SH-SY5Y (cell line): ENCODE measurements around the gene MT1E.
A peak's percentile ranks its signal among the peaks of the same experiment; 100 is the strongest.

Experiments used
- GATA2 ChIP-seq: IDR thresholded peaks from 2 replicates; pipeline ENCODE4 v1.6.1; 2011; ENCODE audit warnings: mild to moderate bottlenecking, low read depth, low read length
- GATA3 ChIP-seq: IDR thresholded peaks from 2 replicates; pipeline ENCODE4 v1.6.1; 2011; ENCODE audit warnings: low read depth, mild to moderate bottlenecking, low read length, moderate library complexity

Gene MT1E

DNA sequence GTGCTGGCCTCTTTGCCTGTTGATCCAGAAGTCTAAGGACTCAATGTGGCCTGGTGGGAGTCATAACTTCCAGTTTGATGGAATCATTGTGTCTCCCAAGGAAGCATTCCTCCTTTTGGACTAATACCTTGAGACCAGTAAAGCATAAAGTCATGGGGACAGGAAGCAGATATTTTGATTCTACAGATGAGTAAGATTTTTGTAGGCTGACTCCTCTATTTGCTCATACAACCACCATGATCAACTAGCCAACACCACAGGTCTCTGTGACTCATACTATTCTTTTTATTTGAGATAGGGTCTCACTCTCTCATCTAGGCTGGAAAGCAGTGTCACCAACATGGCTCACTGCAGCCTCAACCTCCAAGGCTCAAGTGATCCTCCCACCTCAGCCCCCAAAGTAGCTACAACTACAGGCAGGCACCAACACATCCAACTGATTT is 11.0 kb upstream of the MT1E start:
- TF ChIP-seq GATA3 (no peak), GATA2 (no peak)

DNA sequence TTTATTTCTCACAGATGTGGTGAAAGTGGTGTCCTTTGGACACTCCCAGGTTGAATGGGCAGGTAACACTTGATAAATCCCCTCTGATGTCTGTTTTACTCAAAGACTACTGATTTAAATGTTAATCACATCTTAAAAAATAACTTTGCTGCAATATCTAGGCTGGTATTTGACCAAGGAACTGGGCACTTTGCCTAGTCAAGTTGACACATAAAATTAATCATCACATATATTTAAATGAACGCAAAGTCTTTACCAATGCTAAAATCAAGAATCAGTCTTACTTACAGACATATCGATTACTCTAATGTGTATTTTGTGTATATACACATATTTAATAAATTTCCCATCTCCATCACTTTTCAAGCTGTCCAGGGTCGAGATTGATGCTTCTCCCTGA is 10.2 kb upstream of the MT1E start:
- TF ChIP-seq GATA2 = no peak
- no peak for TF ChIP-seq GATA3

DNA sequence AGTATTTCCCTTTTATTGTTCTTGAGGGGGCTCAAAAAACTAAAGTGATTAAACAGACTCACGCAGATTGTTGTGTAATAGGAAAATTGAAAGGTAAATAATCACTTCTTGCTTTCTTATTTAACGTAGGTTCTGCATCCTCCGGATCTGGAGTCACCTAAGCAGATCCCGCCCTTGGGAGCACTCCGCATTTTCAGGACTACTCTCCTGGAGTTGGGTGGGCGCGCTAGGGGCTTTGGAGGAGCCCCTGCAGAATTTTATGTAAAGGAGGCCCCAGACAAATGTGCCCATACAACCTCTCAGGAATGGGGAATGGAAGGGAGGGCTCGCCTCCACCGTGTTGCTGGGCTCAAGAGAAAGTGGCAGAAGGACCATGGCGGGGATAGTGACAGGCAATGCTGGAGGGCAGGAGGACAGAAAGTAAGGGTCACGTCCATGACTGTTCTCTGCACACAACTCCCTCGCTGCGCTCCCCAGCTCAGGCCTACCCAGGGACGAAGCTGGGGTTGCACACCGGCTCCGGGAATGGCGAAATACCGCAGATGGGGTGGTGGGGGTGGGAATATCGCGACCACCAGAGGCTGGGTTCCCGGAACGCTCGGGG is 8.9 kb upstream of the MT1E start:
- no peak for TF ChIP-seq GATA2
- TF ChIP-seq GATA3 = no peak

- TF ChIP-seq GATA3 = no peak
- TF ChIP-seq GATA2 = no peak
These were observed 8.1 kb upstream of the MT1E start for GRCh38 chr16:56617212-56618085.

GRCh38 chr16:56618138-56618537 is 7.4 kb upstream of the MT1E start:
- TF ChIP-seq GATA2 (no peak), GATA3 (no peak)

- TF ChIP-seq GATA2 = no peak
- no peak for TF ChIP-seq GATA3
These were observed 5.2 kb upstream of the MT1E start for GRCh38 chr16:56620339-56620897.

- TF ChIP-seq GATA3 (no peak), GATA2 (no peak)
These were observed 1.9 kb upstream of the MT1E start for GRCh38 chr16:56623637-56624036.

DNA sequence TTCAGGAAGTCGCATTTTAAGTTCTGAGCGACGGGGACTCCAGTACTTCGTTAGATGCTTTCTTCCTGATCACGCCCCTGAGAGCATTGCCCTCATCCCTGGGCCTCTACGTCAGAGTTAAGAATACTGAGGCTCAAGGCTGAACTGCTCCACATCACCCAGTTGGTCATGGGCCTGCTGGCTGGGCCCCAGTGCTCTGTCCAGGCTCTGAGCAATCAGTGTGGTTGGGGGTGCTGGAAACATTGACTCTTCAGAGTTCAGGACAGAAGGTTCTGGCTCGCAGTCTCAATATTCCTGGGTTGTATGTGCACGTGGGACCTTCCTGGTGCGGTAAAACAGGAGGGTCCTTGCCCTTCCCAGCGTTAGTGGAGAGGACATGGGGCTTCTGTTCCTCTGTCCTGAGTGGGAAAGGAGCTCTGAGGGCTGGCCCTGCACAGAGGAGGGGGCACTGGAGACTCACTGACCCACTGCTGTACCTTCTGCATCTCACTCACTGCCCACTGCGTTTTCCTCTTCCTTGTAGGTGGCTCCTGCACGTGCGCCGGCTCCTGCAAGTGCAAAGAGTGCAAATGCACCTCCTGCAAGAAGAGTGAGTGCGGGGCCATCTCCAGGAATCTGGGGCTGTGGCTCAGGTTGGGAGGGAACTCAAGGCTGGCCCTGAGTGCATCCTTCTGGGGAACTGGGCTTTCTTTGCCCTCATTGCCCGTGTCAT is 518 bp downstream of the MT1E start:
- TF ChIP-seq GATA3 (no peak), GATA2 (no peak)

DNA sequence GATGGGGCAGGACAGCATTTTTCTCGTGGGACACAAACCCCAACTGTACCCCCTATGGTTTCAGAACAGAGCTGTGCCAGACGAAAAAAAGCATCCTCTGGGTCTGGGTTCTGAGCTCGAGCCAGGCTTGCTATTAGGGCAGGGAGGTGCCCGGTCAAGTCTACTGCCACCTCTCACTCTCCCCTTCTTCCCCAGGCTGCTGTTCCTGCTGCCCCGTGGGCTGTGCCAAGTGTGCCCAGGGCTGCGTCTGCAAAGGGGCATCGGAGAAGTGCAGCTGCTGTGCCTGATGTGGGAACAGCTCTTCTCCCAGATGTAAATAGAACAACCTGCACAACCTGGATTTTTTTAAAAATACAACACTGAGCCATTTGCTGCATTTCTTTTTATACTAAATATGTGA is 1.1 kb downstream of the MT1E start:
- TF ChIP-seq GATA2 (no peak), GATA3 (no peak)

GRCh38 chr16:56628486-56629350 is 3.1 kb downstream of the MT1E start:
- TF ChIP-seq GATA2 (no peak), GATA3 (no peak)

- peak; percentile 71; the same call in 1 of the 2 replicates for TF ChIP-seq GATA3
- peak; percentile 82 for TF ChIP-seq GATA2
These were observed 4.0 kb downstream of the MT1E start for GRCh38 chr16:56629531-56629930.

DNA sequence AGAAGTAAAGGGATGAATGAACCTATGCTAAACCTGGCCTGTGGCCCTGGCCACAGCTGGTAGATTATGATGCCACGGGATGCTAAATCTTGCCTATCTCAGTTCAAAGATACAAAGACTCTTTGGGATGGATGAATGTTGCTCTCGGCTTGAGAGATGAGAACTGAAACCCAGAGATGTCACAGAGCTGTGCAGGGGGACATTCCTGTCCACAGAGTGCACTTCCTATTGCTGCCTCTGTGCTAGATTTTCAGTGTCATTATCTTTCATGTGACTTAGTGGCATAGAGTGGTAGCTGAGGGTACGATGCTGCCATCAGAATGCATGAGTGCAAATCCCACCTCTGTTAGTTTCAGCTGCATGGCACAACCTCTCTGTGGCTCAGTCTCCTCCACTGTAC is 4.6 kb downstream of the MT1E start:
- no peak for TF ChIP-seq GATA3
- TF ChIP-seq GATA2 = no peak

GRCh38 chr16:56631197-56631596 is 5.6 kb downstream of the MT1E start:
- no peak for TF ChIP-seq GATA3
- no peak for TF ChIP-seq GATA2

DNA sequence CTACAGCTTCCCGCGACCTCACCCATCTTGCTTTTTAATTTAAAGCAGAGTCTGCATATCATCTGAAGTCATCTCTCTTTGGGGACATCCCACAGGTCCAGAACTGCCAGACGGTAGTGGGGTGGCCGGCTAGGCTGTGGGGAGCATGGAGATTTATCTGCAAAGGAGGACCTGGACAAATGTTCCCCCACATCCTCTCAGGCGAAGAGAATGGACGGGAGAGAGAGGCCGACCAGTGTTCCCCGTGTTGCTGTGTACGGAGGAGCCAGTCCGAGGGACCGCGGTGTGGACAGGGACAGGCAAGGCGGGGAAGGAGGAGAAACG is 6.2 kb downstream of the MT1E start:
- TF ChIP-seq GATA3 (no peak), GATA2 (no peak)
